Calu3 (cell line): ENCODE measurements around the gene ADAM19. TPM values are rescaled to one million over a fixed set of nuclear protein-coding genes. Genes with fewer than 3 reads are reported as not detected.

ENCODE experiments used
- BruUV-seq: library from RNA; stranded (reverse); fragments of 400-500 nt; replicated peaks from 2 replicates; lab custom pipeline; 2021; lab: Mats Ljungman, UMichigan
- CTCF ChIA-PET: fragments of 300-600 bp; sonication (Branson Sonifier 250); formaldehyde crosslinking; loops from one replicate; lab custom pipeline; 2022; ENCODE audit warnings: antibody characterized with exemption; lab: Charles Lee
- DNase-seq: peaks from one replicate; pipeline ENCODE4 v3.0.0; 2022
- H3K27ac Mint-ChIP-seq: one replicate; pipeline ENCODE4 v1.8.0; 2022; ENCODE audit warnings: mixed read lengths; ENCODE audit not compliant: unreplicated experiment
- H3K27me3 Mint-ChIP-seq: one replicate; pipeline ENCODE4 v1.8.0; 2022; ENCODE audit warnings: mixed read lengths; ENCODE audit not compliant: unreplicated experiment
- H3K36me3 Mint-ChIP-seq: one replicate; pipeline ENCODE4 v1.8.0; 2022; ENCODE audit warnings: mild to moderate bottlenecking, moderate library complexity, mixed read lengths; ENCODE audit not compliant: insufficient read depth, unreplicated experiment
- H3K4me1 Mint-ChIP-seq: one replicate; pipeline ENCODE4 v1.8.0; 2022; ENCODE audit warnings: mild to moderate bottlenecking, low read depth, mixed read lengths; ENCODE audit not compliant: unreplicated experiment
- H3K4me3 Mint-ChIP-seq: one replicate; pipeline ENCODE4 v1.8.0; 2022; ENCODE audit warnings: mild to moderate bottlenecking, low read depth, moderate library complexity, mixed read lengths; ENCODE audit not compliant: unreplicated experiment
- H3K9me3 Mint-ChIP-seq: one replicate; pipeline ENCODE4 v1.8.0; 2022; ENCODE audit warnings: low read depth, mixed read lengths; ENCODE audit not compliant: unreplicated experiment
- CTCF ChIP-seq: fragments of 200-600 bp; IDR thresholded peaks from one replicate; pipeline ENCODE4 v1.8.0; 2022; ENCODE audit warnings: antibody characterized with exemption; ENCODE audit not compliant: unreplicated experiment
- intact Hi-C: fragments of 100-400 bp; cut with micrococcal nuclease; formaldehyde crosslinking; loops from one replicate; pipeline ENCODE4 v1.10.0; 2022; ENCODE audit not compliant: unreplicated experiment
- total RNA-seq: library from RNA; stranded (reverse); gene quantifications from 2 replicates; pipeline ENCODE4 v1.2.3, GENCODE V29; 2022

Gene ADAM19
- total RNA-seq, 1 experiment from 2014 or later: 16.2 TPM

- no peaks in the 10 kb centered on the region for H3K9me3 Mint-ChIP-seq
- no peak overlapping the region for H3K27ac Mint-ChIP-seq
- DNase-seq: no peak
- TF ChIP-seq CTCF: no peak
- BruUV-seq: no TSS peak
- no peak overlapping the region for H3K4me3 Mint-ChIP-seq
- no peaks in the 10 kb centered on the region for H3K4me1 Mint-ChIP-seq
- CTCF ChIA-PET: no interaction called here
- no peaks in the 10 kb centered on the region for H3K36me3 Mint-ChIP-seq
- H3K27me3 Mint-ChIP-seq: no peaks in the 10 kb centered on the region
- intact Hi-C loops: no loop called here
Observed at GRCh38 chr5:157487358-157487757, 88.2 kb downstream of the ADAM19 start.

GRCh38 chr5:157486861-157487260, 88.7 kb downstream of the ADAM19 start:
- no peaks in the 10 kb centered on the region for H3K4me1 Mint-ChIP-seq
- no peak overlapping the region for H3K27ac Mint-ChIP-seq
- TF ChIP-seq CTCF: no peak
- intact Hi-C loops: no loop called here
- H3K4me3 Mint-ChIP-seq: no peak overlapping the region
- BruUV-seq: no TSS peak
- H3K36me3 Mint-ChIP-seq: no peaks in the 10 kb centered on the region
- DNase-seq: no peak
- no peaks in the 10 kb centered on the region for H3K9me3 Mint-ChIP-seq
- no peaks in the 10 kb centered on the region for H3K27me3 Mint-ChIP-seq
- CTCF ChIA-PET: interaction anchor here (0.5 kb wide), 1 partner anchor 405 kb away, joined by 3 read pairs; no protein-coding TSS in a partner anchor

- Mint-ChIP-seq H3K27ac (no peak overlapping the region), H3K9me3 (no peaks in the 10 kb centered on the region), H3K4me1 (no peaks in the 10 kb centered on the region), H3K4me3 (no peak overlapping the region), H3K36me3 (no peaks in the 10 kb centered on the region), H3K27me3 (no peaks in the 10 kb centered on the region)
- no peak for TF ChIP-seq CTCF
- BruUV-seq: no TSS peak
- CTCF ChIA-PET: interaction anchor here (0.5 to 2.1 kb wide), 2 partner anchors 158 to 405 kb away, joined by 3 to 6 read pairs; no protein-coding TSS in a partner anchor
- no peak for DNase-seq
- intact Hi-C loops: no loop called here
Observed at GRCh38 chr5:157486221-157486681, 89.3 kb downstream of the ADAM19 start.

DNA sequence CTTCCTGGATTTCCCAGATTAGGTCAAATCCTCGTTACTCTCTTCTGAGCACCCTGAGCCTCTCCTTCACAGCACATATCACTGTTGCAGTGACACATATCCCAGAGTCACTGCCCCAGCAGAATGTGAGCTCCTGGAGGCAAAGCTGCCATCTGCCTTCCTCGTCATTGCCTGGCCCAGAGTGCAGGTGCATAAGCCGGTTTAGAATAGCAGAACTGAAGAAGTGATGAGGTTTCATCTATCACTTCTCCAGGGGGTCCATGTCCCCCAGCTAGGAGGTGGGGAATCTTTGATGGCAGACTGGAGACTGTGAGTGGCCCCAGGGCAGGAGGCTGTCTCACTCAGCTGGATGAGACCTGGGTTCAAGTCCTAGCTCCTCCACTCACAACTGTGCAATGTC, 89.8 kb downstream of the ADAM19 start:
- Mint-ChIP-seq H3K27me3 (no peaks in the 10 kb centered on the region), H3K27ac (no peak overlapping the region), H3K4me1 (no peaks in the 10 kb centered on the region), H3K36me3 (no peaks in the 10 kb centered on the region), H3K4me3 (no peak overlapping the region), H3K9me3 (no peaks in the 10 kb centered on the region)
- intact Hi-C loops: no loop called here
- CTCF ChIA-PET: interaction anchor here (0.6 to 2.1 kb wide), 2 partner anchors 158 to 1560 kb away, joined by 3 to 6 read pairs; no protein-coding TSS in a partner anchor
- no peak for DNase-seq
- no peak for TF ChIP-seq CTCF
- no TSS peak for BruUV-seq
